ENCODE data around the gene PPP1R13B. TPM values are rescaled to one million over a fixed set of nuclear protein-coding genes. Genes with fewer than 3 reads are reported as not detected.
A peak's percentile ranks its signal among the peaks of the same experiment; 100 is the strongest.
"Not testable (repeated sequence)": the region's sequence is repeated elsewhere in the genome, so short reads cannot be mapped to it uniquely, and the experiment has no call there.

PPP1R13B gene
- total RNA-seq, 1 experiment from 2014 or later, result 17.8 TPM

DNA sequence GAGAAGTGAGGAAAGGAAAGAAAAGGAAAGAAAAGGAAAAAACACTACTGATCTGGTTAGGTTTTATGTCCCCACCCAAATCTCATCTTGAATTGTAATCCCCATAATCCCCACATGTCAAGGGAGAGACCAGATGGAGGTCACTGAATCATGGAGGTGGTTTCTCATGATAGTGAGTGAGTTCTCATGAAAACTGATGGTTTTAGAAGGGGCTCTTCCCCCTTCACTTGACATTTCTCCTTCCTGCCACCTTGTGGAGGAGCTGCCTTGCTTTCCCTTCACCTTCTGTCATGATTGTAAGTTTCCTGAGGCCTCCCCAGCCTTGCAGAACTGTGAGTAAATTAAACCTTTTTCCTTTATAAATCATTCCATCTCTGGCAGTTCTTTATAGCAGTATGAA is 54.2 kb downstream of the PPP1R13B start:
- H3K9ac ChIP-seq (ENCODE audit: low read length); ATAC-seq; H4K20me1 ChIP-seq (ENCODE audit: insufficient read depth); BruUV-seq (replicated peaks); DNase-seq (ENCODE audit: low read depth, low spot score); H3K27ac ChIP-seq (ENCODE audit: low read depth, low read length); POLR2A ChIA-PET; H3K36me3 ChIP-seq (ENCODE audit: control insufficient read depth in 1 of 2, insufficient read depth in 2 of 2, low read length in 2 of 2); H3K79me2 ChIP-seq (ENCODE audit: insufficient read depth, low read length); H3K9me2 ChIP-seq (ENCODE audit: insufficient read depth); H3K4me1 ChIP-seq (ENCODE audit: control insufficient read depth in 1 of 2, insufficient read depth in 2 of 2, low read length in 2 of 2); intact Hi-C loops (cut with micrococcal nuclease); H3K4me3 ChIP-seq (replicated peaks in 1 of 2; ENCODE audit: low read depth in 1 of 2, low read length in 2 of 2); H2AFZ ChIP-seq (ENCODE audit: low read depth, low read length, poor library complexity, severe bottlenecking); H3K9me3 ChIP-seq (ENCODE audit: control insufficient read depth in 1 of 2, insufficient read depth in 1 of 2, low read depth in 1 of 2, low read length in 2 of 2); H3K27me3 ChIP-seq (ENCODE audit: insufficient read depth, low read length); RAD21 ChIA-PET (ENCODE audit: low non-redundant PET in 1 of 2, low total read pairs in 2 of 2, uncharacterized antibody in 2 of 2, unreplicated experiment in 2 of 2); H3K4me2 ChIP-seq (ENCODE audit: low read length): not testable (repeated sequence)
- TF ChIP-seq, protein P1, sequence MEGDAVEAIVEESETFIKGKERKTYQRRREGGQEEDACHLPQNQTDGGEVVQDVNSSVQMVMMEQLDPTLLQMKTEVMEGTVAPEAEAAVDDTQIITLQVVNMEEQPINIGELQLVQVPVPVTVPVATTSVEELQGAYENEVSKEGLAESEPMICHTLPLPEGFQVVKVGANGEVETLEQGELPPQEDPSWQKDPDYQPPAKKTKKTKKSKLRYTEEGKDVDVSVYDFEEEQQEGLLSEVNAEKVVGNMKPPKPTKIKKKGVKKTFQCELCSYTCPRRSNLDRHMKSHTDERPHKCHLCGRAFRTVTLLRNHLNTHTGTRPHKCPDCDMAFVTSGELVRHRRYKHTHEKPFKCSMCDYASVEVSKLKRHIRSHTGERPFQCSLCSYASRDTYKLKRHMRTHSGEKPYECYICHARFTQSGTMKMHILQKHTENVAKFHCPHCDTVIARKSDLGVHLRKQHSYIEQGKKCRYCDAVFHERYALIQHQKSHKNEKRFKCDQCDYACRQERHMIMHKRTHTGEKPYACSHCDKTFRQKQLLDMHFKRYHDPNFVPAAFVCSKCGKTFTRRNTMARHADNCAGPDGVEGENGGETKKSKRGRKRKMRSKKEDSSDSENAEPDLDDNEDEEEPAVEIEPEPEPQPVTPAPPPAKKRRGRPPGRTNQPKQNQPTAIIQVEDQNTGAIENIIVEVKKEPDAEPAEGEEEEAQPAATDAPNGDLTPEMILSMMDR (IDR thresholded peaks at IDR 0.05 in 2 of 3, conservative IDR thresholded peaks at IDR 0.05 in 1 of 3; ENCODE audit: borderline replicate concordance in 1 of 3, insufficient read depth in 1 of 3, low read depth in 2 of 3, low read length in 2 of 3), result 0 out of 6 replicates have a peak, but pooled peaks of 1 of the 3 experiments have one; percentile 11
- peak; percentile 15; the same call in 1 of the 2 replicates for TF ChIP-seq RAD21 (IDR thresholded peaks at IDR 0.05; ENCODE audit: low read depth)
- CTCF ChIA-PET, result interaction anchor here (1.4 kb wide), 1 partner anchor 16 kb away, joined by 3 read pairs; no protein-coding TSS in a partner anchor

- H3K9me2 ChIP-seq (ENCODE audit: insufficient read depth), result no peaks in the 10 kb centered on the region
- no peak overlapping the region for H3K4me3 ChIP-seq (replicated peaks in 1 of 2; ENCODE audit: low read depth in 1 of 2, low read length in 2 of 2)
- no TSS peak for BruUV-seq (replicated peaks)
- no peaks in the 10 kb centered on the region for H3K4me1 ChIP-seq (ENCODE audit: control insufficient read depth in 1 of 2, insufficient read depth in 2 of 2, low read length in 2 of 2)
- H3K9me3 ChIP-seq (ENCODE audit: control insufficient read depth in 1 of 2, insufficient read depth in 1 of 2, low read depth in 1 of 2, low read length in 2 of 2), result no peaks in the 10 kb centered on the region
- no peak overlapping the region for H3K4me2 ChIP-seq (ENCODE audit: low read length)
- ChIA-PET CTCF (interaction anchor here (0.7 kb wide), 1 partner anchor 134 kb away, joined by 3 read pairs; no protein-coding TSS in a partner anchor), POLR2A (no interaction called here), RAD21 (ENCODE audit: low non-redundant PET in 1 of 2, low total read pairs in 2 of 2, uncharacterized antibody in 2 of 2, unreplicated experiment in 2 of 2) (no interaction called here)
- H3K9ac ChIP-seq (ENCODE audit: low read length), result no peak overlapping the region
- no peaks in the 10 kb centered on the region for H3K36me3 ChIP-seq (ENCODE audit: control insufficient read depth in 1 of 2, insufficient read depth in 2 of 2, low read length in 2 of 2)
- intact Hi-C loops (cut with micrococcal nuclease), result no loop called here
- no peak overlapping the region for H2AFZ ChIP-seq (ENCODE audit: low read depth, low read length, poor library complexity, severe bottlenecking)
- no peak for DNase-seq (ENCODE audit: low read depth, low spot score)
- no peak for ATAC-seq
- H3K27me3 ChIP-seq (ENCODE audit: insufficient read depth, low read length), result no peaks in the 10 kb centered on the region
- no peaks in the 10 kb centered on the region for H3K79me2 ChIP-seq (ENCODE audit: insufficient read depth, low read length)
- no peaks in the 10 kb centered on the region for H4K20me1 ChIP-seq (ENCODE audit: insufficient read depth)
- H3K27ac ChIP-seq (ENCODE audit: low read depth, low read length), result no peak overlapping the region
- TF ChIP-seq POLR2A (IDR thresholded peaks at IDR 0.05; ENCODE audit: borderline replicate concordance, extremely low read depth, insufficient read depth, insufficient read length), result no peak
- TF ChIP-seq EZH2phosphoT487 (IDR thresholded peaks at IDR 0.05; ENCODE audit: borderline replicate concordance), result no peak
- TF ChIP-seq JUND (IDR thresholded peaks at IDR 0.05), result no peak
- TF ChIP-seq SRF (IDR thresholded peaks at IDR 0.05; ENCODE audit: low read depth), result no peak
- TF ChIP-seq, protein P1 (IDR thresholded peaks at IDR 0.05 in 2 of 3, conservative IDR thresholded peaks at IDR 0.05 in 1 of 3; ENCODE audit: borderline replicate concordance in 1 of 3, insufficient read depth in 1 of 3, low read depth in 2 of 3, low read length in 2 of 3), result no peak
- TF ChIP-seq FOSL1 (IDR thresholded peaks at IDR 0.05; ENCODE audit: low read depth), result no peak
- TF ChIP-seq SIN3A (IDR thresholded peaks at IDR 0.05; ENCODE audit: low read depth), result no peak
- no peak for TF ChIP-seq EGR1 (IDR thresholded peaks at IDR 0.05; ENCODE audit: low read depth)
- no peak for TF ChIP-seq SP1 (IDR thresholded peaks at IDR 0.05; ENCODE audit: low read depth)
- TF ChIP-seq RAD21 (IDR thresholded peaks at IDR 0.05; ENCODE audit: low read depth), result no peak
- TF ChIP-seq CBX3 (IDR thresholded peaks at IDR 0.05; ENCODE audit: low read depth), result no peak
- no peak for TF ChIP-seq ATF3 (IDR thresholded peaks at IDR 0.05)
- TF ChIP-seq, protein P2, sequence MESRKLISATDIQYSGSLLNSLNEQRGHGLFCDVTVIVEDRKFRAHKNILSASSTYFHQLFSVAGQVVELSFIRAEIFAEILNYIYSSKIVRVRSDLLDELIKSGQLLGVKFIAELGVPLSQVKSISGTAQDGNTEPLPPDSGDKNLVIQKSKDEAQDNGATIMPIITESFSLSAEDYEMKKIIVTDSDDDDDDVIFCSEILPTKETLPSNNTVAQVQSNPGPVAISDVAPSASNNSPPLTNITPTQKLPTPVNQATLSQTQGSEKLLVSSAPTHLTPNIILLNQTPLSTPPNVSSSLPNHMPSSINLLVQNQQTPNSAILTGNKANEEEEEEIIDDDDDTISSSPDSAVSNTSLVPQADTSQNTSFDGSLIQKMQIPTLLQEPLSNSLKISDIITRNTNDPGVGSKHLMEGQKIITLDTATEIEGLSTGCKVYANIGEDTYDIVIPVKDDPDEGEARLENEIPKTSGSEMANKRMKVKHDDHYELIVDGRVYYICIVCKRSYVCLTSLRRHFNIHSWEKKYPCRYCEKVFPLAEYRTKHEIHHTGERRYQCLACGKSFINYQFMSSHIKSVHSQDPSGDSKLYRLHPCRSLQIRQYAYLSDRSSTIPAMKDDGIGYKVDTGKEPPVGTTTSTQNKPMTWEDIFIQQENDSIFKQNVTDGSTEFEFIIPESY (IDR thresholded peaks at IDR 0.05; ENCODE audit: extremely low read depth, insufficient replicate concordance, low read length), result no peak
- TF ChIP-seq YY1 (IDR thresholded peaks at IDR 0.05; ENCODE audit: extremely low read depth, insufficient replicate concordance, low read depth, low read length), result no peak
These were observed 59.3 kb downstream of the PPP1R13B start for GRCh38 chr14:103788086-103788485.
